NK-92 (cell line): ENCODE data around the gene ITGB4.
A peak's percentile ranks its signal among the peaks of the same experiment; 100 is the strongest.

Source experiments
- DNase-seq: peaks from one replicate; lab custom pipeline; 2025; ENCODE audit not compliant: unreplicated experiment; lab: John Stamatoyannopoulos, UW

Gene ITGB4

DNA sequence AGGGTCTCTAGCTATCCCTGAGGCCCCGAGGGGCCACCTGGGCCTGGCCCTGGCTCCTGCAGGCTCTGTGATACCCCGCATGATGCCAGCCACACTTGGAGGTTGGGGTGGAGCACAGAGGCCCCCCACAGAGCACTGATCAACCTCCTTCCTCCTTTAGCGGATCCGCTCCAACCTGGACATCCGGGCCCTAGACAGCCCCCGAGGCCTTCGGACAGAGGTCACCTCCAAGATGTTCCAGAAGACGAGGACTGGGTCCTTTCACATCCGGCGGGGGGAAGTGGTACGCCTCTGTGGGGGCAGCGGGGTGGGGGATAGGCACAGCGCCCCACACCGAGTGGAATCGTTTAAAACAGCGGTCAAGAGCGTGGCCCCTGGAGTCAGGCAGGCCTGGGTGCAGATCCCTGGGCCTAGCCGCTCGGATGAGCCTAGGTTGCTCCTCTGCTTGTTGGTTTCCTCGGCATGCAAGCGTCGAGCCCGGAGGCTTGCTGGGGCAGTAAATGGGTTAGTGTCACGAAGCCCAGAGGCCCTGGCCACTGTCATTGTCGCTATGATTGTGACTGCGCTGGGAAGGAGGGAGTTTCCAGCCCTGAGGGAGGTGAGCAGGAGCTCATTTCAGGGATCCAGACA, 9.9 kb downstream of the ITGB4 start:
- DNase-seq: no peak

GRCh38 chr17:75731716-75732498, 10.6 kb downstream of the ITGB4 start:
- no peak for DNase-seq

DNA sequence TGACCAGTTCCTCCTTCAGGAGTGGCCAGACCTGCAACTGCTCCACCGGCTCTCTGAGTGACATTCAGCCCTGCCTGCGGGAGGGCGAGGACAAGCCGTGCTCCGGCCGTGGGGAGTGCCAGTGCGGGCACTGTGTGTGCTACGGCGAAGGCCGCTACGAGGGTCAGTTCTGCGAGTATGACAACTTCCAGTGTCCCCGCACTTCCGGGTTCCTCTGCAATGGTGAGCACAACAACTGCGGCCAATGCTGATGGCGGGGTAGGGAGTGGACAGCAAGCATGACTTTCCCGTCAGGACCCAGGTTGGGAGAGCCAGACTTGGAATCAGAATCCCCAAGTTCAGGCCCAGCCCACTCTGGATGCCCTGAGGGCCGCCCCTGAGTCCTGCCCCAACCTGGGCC, 12.2 kb downstream of the ITGB4 start:
- DNase-seq: no peak

GRCh38 chr17:75734674-75735294, 13.5 kb downstream of the ITGB4 start:
- DNase-seq: no peak

- no peak for DNase-seq
These were observed 15.0 kb downstream of the ITGB4 start for GRCh38 chr17:75736173-75736835.

DNA sequence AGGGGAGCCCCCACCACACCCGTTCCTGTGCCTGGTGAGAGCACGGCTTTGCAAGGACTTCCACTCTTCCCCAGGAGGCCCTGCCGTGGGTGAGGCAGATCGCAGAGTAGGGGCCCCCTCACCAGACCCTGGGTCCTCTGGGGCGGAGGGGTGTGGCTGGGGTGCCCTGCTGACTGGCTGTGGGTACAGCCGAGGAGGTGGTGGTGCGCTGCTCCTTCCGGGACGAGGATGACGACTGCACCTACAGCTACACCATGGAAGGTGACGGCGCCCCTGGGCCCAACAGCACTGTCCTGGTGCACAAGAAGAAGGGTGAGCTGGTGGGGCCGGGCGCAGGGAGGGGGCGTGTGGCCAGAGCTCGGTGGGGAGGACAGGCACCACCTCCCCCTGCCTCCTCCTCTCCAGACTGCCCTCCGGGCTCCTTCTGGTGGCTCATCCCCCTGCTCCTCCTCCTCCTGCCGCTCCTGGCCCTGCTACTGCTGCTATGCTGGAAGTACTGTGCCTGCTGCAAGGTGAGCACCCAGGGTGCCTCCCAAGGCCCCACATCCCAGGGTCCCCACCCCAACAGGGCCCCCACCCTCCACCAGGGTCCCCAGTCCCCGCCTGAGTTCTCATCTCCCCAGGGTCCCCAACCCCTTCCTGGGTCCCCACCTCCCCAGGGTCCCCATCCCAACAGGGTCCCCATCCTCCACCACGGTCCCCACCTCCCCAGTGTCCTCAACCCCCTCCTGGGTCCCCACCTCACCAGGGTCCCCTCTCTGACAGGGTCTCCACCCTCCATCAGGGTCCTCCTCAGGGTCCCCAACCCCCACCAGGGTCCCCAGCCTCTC, 16.1 kb downstream of the ITGB4 start:
- DNase-seq: no peak

GRCh38 chr17:75738218-75738802, 17.1 kb downstream of the ITGB4 start:
- no peak for DNase-seq

GRCh38 chr17:75739174-75739573, 17.9 kb downstream of the ITGB4 start:
- DNase-seq: no peak

DNA sequence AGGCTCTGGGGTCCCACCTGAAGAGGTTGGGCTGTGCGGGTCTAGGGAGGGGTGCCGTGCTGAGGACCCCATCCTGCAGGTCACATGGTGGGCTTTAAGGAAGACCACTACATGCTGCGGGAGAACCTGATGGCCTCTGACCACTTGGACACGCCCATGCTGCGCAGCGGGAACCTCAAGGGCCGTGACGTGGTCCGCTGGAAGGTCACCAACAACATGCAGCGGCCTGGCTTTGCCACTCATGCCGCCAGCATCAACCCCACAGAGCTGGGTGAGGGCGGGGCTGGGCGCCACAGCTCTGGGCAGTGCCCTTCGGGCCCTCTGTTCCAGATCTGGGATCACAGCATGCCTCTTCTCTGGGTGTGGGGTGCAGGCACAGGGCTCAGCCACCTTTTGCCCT, 18.5 kb downstream of the ITGB4 start:
- DNase-seq: no peak

GRCh38 chr17:75740215-75740614, 19.0 kb downstream of the ITGB4 start:
- DNase-seq: no peak

DNA sequence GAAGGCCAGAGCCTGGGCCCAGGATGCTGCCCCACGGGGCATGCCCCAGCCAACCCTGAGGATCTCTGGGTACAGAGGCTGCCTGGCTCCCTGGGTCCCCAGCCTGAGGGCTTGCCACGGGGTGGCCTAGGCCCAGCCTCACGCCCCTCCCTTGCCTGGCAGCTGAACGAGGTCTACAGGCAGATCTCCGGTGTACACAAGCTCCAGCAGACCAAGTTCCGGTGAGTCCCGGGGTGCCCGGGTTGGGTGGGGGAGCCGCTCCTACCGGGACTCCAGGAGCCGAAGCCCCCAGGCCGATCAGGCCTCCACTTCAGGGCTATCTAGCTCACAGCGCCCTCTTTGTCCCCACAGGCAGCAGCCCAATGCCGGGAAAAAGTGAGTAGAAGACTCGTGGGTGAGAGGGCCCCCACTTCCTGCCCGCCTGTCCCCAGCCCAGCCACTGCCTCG, 19.4 kb downstream of the ITGB4 start:
- no peak for DNase-seq

DNA sequence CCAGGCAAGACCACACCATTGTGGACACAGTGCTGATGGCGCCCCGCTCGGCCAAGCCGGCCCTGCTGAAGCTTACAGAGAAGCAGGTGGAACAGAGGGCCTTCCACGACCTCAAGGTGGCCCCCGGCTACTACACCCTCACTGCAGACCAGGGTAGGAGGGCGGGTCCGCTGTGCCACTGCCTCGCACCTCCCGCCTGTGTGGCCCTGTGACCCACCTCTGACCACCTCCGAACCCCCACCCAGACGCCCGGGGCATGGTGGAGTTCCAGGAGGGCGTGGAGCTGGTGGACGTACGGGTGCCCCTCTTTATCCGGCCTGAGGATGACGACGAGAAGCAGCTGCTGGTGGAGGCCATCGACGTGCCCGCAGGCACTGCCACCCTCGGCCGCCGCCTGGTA, 21.1 kb downstream of the ITGB4 start:
- DNase-seq: no peak

GRCh38 chr17:75743625-75744206, 22.5 kb downstream of the ITGB4 start:
- DNase-seq: no peak

DNA sequence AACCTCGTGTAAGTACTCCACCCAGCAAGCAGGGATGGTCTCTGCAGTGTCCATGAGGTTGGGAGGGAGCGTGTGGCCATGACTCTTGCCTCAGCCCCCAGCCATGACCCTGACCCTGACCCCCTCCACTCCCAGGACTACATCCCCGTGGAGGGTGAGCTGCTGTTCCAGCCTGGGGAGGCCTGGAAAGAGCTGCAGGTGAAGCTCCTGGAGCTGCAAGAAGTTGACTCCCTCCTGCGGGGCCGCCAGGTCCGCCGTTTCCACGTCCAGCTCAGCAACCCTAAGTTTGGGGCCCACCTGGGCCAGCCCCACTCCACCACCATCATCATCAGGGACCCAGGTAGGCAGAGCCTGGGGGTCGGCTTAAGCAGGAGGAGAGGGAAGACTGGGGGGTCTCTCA, 27.4 kb downstream of the ITGB4 start:
- no peak for DNase-seq

- DNase-seq: peak; percentile 35
These were observed 28.5 kb downstream of the ITGB4 start for GRCh38 chr17:75749545-75750389.

- DNase-seq: no peak
These were observed 29.6 kb downstream of the ITGB4 start for GRCh38 chr17:75750661-75751423.

GRCh38 chr17:75751676-75752404, 30.6 kb downstream of the ITGB4 start:
- DNase-seq: no peak

DNA sequence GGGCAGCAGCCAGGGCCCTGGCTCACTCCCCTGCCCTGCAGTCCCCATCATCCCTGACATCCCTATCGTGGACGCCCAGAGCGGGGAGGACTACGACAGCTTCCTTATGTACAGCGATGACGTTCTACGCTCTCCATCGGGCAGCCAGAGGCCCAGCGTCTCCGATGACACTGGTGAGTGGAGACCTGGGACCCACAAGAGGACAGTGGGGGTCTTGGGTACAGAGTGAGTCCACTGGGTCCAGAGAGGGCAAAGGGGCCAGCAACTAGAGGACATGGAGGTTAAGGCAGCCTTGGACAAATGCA, 31.1 kb downstream of the ITGB4 start:
- no peak for DNase-seq
